HepG2 (cell line): ENCODE results near the gene UNC13D. TPM values are rescaled to one million over a fixed set of nuclear protein-coding genes. Genes with fewer than 3 reads are reported as not detected.

Source experiments
- ASH2L ChIP-seq: fragments of 300-600, 200-600 bp; sonication (generic); IDR thresholded peaks from 2 replicates; pipeline ENCODE4 v1.7.0; 2017; ENCODE audit warnings: low read depth, mild to moderate bottlenecking, moderate library complexity, mixed read lengths, low read length; ENCODE audit not compliant: insufficient read length
- CCAR2 ChIP-seq: fragments of 200-400 bp; formaldehyde crosslinking; optimal IDR thresholded peaks from 2 replicates; pipeline ENCODE3; 2018; ENCODE audit warnings: low read depth, mild to moderate bottlenecking, low read length, moderate library complexity
- ELF1 ChIP-seq: sonication (generic); formaldehyde crosslinking; IDR thresholded peaks from 2 replicates; pipeline ENCODE4 v1.4.0; 2020; ENCODE audit warnings: missing genetic modification reagents
- GATAD1 ChIP-seq: IDR thresholded peaks from 2 replicates; pipeline ENCODE4 v1.6.1; 2016; ENCODE audit warnings: missing genetic modification reagents, missing compliant biosample characterization
- HOXA7 ChIP-seq: sonication (generic); formaldehyde crosslinking; IDR thresholded peaks from 2 replicates; pipeline ENCODE4 v1.8.1; 2022; ENCODE audit warnings: mild to moderate bottlenecking, missing genetic modification reagents, moderate library complexity
- NFKBIZ ChIP-seq: IDR thresholded peaks from 2 replicates; pipeline ENCODE4 v1.6.1; 2018; ENCODE audit warnings: missing genetic modification reagents, missing compliant biosample characterization
- NR2F6 ChIP-seq, 2 experiments: IDR thresholded peaks; 2 replicates each; pipeline ENCODE4 v1.6.1; 2016; ENCODE audit warnings: antibody characterized with exemption in 1 of 2, mild to moderate bottlenecking in 1 of 2
- RBAK ChIP-seq: sonication (generic); formaldehyde crosslinking; IDR thresholded peaks from 2 replicates; pipeline ENCODE4 v1.5.1; 2020; ENCODE audit warnings: mild to moderate bottlenecking, missing genetic modification reagents
- SIX1 ChIP-seq: sonication (generic); formaldehyde crosslinking; IDR thresholded peaks from 2 replicates; pipeline ENCODE4 v1.4.0; 2020; ENCODE audit warnings: missing genetic modification reagents, borderline replicate concordance
- SMAD9 ChIP-seq: sonication (generic); formaldehyde crosslinking; IDR thresholded peaks from 2 replicates; pipeline ENCODE4 v1.5.1; 2020; ENCODE audit warnings: mild to moderate bottlenecking, missing genetic modification reagents
- TBX3 ChIP-seq: fragments of 450-650 bp; IDR thresholded peaks from 2 replicates; pipeline ENCODE4 v1.6.1; 2017; ENCODE audit warnings: antibody characterized with exemption, mild to moderate bottlenecking, inconsistent platforms, borderline replicate concordance
- ZFP36L2 ChIP-seq: sonication (generic); formaldehyde crosslinking; IDR thresholded peaks from 2 replicates; pipeline ENCODE4 v1.4.0; 2020; ENCODE audit warnings: missing genetic modification reagents
- ZFP82 ChIP-seq: sonication (generic); formaldehyde crosslinking; IDR thresholded peaks from 2 replicates; pipeline ENCODE4 v1.5.1; 2020; ENCODE audit warnings: mild to moderate bottlenecking, missing genetic modification reagents, borderline replicate concordance
- ZFYVE20 ChIP-seq: sonication (generic); formaldehyde crosslinking; IDR thresholded peaks from 2 replicates; pipeline ENCODE4 v1.8.0; 2023; ENCODE audit warnings: low read depth, mild to moderate bottlenecking, moderate library complexity, missing genetic modification reagents, borderline replicate concordance
- ZNF101 ChIP-seq: sonication (generic); formaldehyde crosslinking; IDR thresholded peaks from 2 replicates; pipeline ENCODE4 v1.4.0; 2020; ENCODE audit warnings: mild to moderate bottlenecking, low read depth, missing genetic modification reagents, borderline replicate concordance
- ZNF230 ChIP-seq: sonication (generic); formaldehyde crosslinking; IDR thresholded peaks from 2 replicates; pipeline ENCODE4 v1.4.0; 2020; ENCODE audit warnings: mild to moderate bottlenecking, missing genetic modification reagents
- ZNF296 ChIP-seq: sonication (generic); formaldehyde crosslinking; conservative IDR thresholded peaks from 2 replicates; pipeline ENCODE4 v1.5.0; 2020; ENCODE audit warnings: mild to moderate bottlenecking, missing genetic modification reagents
- ZNF670 ChIP-seq: sonication (generic); formaldehyde crosslinking; IDR thresholded peaks from 2 replicates; pipeline ENCODE4 v1.8.0; 2022; ENCODE audit warnings: mild to moderate bottlenecking, missing genetic modification reagents, borderline replicate concordance
- polyA plus RNA-seq, 8 experiments: library from polyadenylated mRNA; depleted of rRNA in 3 of 8; stranded (reverse) in 7 of 8; unstranded in 1 of 8; fragments of >200 nt; fragmentation: Illumina TruSeq in 4 of 8; extraction: Trizol in 4 of 8; gene quantifications; 2 replicates each; pipeline versions ENCODE4 v1.2.1 to v1.2.3, GENCODE V29; 2011 to 2016; ENCODE audit warnings: low read depth in 4 of 8, missing spikeins in 1 of 8, mixed read lengths in 1 of 8; ENCODE audit not compliant: insufficient read depth in 1 of 8
- total RNA-seq, 5 experiments: library from RNA; depleted of rRNA; stranded (reverse); fragments of >200 nt; fragmentation: Illumina TruSeq; extraction: Trizol; gene quantifications; 2 replicates each; pipeline ENCODE4 v1.2.3, GENCODE V29; 2016; ENCODE audit warnings: low read depth in 1 of 5
- TF ChIP-seq, protein P1 (sequence below): sonication (generic); formaldehyde crosslinking; IDR thresholded peaks from 2 replicates; pipeline ENCODE4 v1.5.0; 2020; ENCODE audit warnings: mild to moderate bottlenecking, missing genetic modification reagents
- TF ChIP-seq, protein P2 (sequence below): sonication (generic); formaldehyde crosslinking; IDR thresholded peaks from 2 replicates; pipeline ENCODE4 v1.8.0; 2022; ENCODE audit warnings: mild to moderate bottlenecking, missing genetic modification reagents, moderate library complexity
- TF ChIP-seq, protein P3 (sequence below), 2 experiments: fragments of 450-650 bp in 1 of 2; sonication (generic) in 1 of 2; formaldehyde crosslinking; IDR thresholded peaks; 2 replicates each; pipeline versions ENCODE4 v1.5.0 to v1.8.0; 2020 to 2022; ENCODE audit warnings: mild to moderate bottlenecking in 1 of 2, missing genetic modification reagents in 1 of 2
- TF ChIP-seq, protein P4 (sequence below): sonication (generic); formaldehyde crosslinking; IDR thresholded peaks from 2 replicates; pipeline ENCODE4; 2020; ENCODE audit warnings: missing genetic modification reagents, mild to moderate bottlenecking, borderline replicate concordance

The UNC13D gene
- total and polyA plus RNA-seq, 2 of the 13 experiments (the other 11 are each of a cell fraction or from before 2014, with no cell fraction given) = 29.7 to 42.7 TPM

DNA sequence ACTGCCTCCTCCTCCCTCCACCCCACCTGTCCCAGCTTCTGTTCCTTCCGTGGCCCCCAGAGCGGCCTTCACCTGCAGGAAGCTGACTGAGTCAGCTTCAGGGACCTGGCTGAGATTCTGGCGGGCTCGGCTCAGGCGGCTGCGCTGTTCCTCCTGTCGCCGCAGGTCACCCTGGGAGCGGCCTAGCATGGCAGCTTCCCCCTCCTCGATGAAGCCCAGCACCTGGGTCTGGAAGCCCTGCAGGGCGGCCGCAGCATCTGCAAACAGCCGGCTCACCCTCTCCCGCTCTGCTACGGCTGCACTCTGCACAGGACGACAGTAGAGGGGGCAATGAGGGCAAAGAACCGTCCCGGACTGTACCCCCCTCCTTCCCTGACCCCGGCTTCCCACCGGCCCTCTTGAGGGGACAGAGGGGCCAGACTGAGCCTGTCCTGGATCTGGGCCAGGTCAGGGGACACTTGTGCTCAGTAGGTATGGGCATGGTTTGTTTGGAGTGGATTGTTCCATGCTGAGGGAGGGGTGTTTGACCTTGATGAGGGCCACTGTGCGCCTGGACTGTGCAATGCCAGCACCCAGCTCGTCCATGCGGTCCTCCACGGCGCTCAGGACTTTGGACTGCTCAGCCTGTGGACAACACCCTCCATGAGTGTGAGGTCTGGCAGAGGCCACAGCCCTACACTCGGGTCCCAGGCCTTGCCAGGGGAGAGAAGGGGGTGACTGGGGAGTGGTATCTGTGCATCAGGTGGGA, 32.2 kb upstream of the UNC13D start (continued):
- peak; percentile 92 for TF ChIP-seq ZNF296 (CRISPR knock-in tag)
- no peak for TF ChIP-seq ZNF101 (CRISPR knock-in tag)
- peak; percentile 28 for TF ChIP-seq CCAR2
- TF ChIP-seq ZFP82 (CRISPR knock-in tag) = no peak; the same call in 1 of the 2 replicates
- TF ChIP-seq, protein P1, sequence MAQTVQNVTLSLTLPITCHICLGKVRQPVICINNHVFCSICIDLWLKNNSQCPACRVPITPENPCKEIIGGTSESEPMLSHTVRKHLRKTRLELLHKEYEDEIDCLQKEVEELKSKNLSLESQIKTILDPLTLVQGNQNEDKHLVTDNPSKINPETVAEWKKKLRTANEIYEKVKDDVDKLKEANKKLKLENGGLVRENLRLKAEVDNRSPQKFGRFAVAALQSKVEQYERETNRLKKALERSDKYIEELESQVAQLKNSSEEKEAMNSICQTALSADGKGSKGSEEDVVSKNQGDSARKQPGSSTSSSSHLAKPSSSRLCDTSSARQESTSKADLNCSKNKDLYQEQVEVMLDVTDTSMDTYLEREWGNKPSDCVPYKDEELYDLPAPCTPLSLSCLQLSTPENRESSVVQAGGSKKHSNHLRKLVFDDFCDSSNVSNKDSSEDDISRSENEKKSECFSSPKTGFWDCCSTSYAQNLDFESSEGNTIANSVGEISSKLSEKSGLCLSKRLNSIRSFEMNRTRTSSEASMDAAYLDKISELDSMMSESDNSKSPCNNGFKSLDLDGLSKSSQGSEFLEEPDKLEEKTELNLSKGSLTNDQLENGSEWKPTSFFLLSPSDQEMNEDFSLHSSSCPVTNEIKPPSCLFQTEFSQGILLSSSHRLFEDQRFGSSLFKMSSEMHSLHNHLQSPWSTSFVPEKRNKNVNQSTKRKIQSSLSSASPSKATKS = peak; percentile 38; the same call in 1 of the 2 replicates
- TF ChIP-seq GATAD1 (CRISPR knock-in tag) = peak; percentile 82
- no peak for TF ChIP-seq ZNF670
- no peak for TF ChIP-seq HOXA7
- 0 out of 2 replicates have a peak, but pooled peaks have one; percentile 56 for TF ChIP-seq ZFYVE20 (CRISPR knock-in tag)
- TF ChIP-seq NFKBIZ (CRISPR knock-in tag) = peak; percentile 94
- TF ChIP-seq NR2F6 (IDR thresholded peaks at IDR 0.05) = peak; percentile 75
- peak; percentile 92 for TF ChIP-seq NR2F6 (CRISPR knock-in tag; IDR thresholded peaks at IDR 0.05)
- TF ChIP-seq, protein P2, sequence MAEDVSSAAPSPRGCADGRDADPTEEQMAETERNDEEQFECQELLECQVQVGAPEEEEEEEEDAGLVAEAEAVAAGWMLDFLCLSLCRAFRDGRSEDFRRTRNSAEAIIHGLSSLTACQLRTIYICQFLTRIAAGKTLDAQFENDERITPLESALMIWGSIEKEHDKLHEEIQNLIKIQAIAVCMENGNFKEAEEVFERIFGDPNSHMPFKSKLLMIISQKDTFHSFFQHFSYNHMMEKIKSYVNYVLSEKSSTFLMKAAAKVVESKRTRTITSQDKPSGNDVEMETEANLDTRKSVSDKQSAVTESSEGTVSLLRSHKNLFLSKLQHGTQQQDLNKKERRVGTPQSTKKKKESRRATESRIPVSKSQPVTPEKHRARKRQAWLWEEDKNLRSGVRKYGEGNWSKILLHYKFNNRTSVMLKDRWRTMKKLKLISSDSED = no peak
- TF ChIP-seq ZNF230 (CRISPR knock-in tag) = peak; percentile 76; the same call in 1 of the 2 replicates
- TF ChIP-seq ELF1 (CRISPR knock-in tag) = no peak; the same call in none of the 2 replicates
- peak; percentile 87 for TF ChIP-seq SMAD9
- TF ChIP-seq, protein P3, sequence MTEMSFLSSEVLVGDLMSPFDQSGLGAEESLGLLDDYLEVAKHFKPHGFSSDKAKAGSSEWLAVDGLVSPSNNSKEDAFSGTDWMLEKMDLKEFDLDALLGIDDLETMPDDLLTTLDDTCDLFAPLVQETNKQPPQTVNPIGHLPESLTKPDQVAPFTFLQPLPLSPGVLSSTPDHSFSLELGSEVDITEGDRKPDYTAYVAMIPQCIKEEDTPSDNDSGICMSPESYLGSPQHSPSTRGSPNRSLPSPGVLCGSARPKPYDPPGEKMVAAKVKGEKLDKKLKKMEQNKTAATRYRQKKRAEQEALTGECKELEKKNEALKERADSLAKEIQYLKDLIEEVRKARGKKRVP (CRISPR knock-in tag; IDR thresholded peaks at IDR 0.05) = peak in 1 of 2 experiments; percentile 29; a peak in 1 of 4 replicates
- TF ChIP-seq SIX1 (CRISPR knock-in tag) = peak; percentile 43; the same call in 1 of the 2 replicates
- peak; percentile 48; the same call in 1 of the 2 replicates for TF ChIP-seq RBAK (CRISPR knock-in tag)
- 0 out of 2 replicates have a peak, but pooled peaks have one; percentile 86 for TF ChIP-seq ZFP36L2
- TF ChIP-seq ASH2L = peak; percentile 70
- TF ChIP-seq, protein P4, sequence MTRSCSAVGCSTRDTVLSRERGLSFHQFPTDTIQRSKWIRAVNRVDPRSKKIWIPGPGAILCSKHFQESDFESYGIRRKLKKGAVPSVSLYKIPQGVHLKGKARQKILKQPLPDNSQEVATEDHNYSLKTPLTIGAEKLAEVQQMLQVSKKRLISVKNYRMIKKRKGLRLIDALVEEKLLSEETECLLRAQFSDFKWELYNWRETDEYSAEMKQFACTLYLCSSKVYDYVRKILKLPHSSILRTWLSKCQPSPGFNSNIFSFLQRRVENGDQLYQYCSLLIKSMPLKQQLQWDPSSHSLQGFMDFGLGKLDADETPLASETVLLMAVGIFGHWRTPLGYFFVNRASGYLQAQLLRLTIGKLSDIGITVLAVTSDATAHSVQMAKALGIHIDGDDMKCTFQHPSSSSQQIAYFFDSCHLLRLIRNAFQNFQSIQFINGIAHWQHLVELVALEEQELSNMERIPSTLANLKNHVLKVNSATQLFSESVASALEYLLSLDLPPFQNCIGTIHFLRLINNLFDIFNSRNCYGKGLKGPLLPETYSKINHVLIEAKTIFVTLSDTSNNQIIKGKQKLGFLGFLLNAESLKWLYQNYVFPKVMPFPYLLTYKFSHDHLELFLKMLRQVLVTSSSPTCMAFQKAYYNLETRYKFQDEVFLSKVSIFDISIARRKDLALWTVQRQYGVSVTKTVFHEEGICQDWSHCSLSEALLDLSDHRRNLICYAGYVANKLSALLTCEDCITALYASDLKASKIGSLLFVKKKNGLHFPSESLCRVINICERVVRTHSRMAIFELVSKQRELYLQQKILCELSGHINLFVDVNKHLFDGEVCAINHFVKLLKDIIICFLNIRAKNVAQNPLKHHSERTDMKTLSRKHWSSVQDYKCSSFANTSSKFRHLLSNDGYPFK (CRISPR knock-in tag) = peak; percentile 79
- TF ChIP-seq TBX3 = peak; percentile 76; the same call in 1 of the 2 replicates
